Measurements from ENCODE around the gene BTRC. TPM values are rescaled to one million over a fixed set of nuclear protein-coding genes. Genes with fewer than 3 reads are reported as not detected.

Gene BTRC
- polyA plus RNA-seq, 2 of the 4 experiments (the other 2 are of a cell fraction), result 8.0 to 23.1 TPM

DNA sequence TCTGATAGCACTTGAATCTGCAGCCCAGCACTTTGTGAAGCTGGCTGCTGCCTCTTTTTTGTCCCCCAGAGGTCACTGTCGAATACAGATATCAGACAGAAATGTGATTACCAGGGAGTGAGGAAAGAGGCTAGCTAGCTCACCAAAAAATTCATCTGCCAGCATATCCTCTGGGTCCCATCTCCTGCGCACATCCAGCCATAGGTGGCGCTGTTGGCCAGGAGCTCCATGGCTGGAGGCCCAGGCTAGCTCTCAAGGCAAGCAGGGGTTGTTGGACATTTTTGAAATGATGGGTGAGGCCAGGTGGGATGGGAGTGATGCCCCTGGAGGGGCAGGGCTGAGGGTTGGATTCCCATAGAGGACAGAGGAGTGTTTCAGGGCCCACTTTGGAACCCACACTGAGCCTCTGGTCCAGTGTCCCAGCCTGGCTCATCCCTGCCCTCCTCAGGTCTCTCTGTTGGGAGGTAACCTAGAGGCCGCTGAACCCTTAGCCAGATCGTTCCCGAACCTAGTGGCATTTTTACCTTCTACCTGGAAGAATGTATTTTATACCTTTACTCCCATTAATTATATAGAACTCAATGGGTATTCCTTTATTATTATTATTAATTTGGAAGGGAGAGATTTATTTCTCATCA is 248.9 kb downstream of the BTRC start:
- H3K4me2 ChIP-seq, result no peak overlapping the region
- TF ChIP-seq RAD21 (conservative IDR thresholded peaks at IDR 0.05 in 1 of 2, IDR thresholded peaks at IDR 0.05 in 1 of 2) (peak; percentile 72 to 76), NR3C1 (IDR thresholded peaks at IDR 0.05) (no peak), SMC3 (IDR thresholded peaks at IDR 0.05) (peak; percentile 46; the same call in 2 of the 3 replicates)
- TF ChIP-seq, protein P1, sequence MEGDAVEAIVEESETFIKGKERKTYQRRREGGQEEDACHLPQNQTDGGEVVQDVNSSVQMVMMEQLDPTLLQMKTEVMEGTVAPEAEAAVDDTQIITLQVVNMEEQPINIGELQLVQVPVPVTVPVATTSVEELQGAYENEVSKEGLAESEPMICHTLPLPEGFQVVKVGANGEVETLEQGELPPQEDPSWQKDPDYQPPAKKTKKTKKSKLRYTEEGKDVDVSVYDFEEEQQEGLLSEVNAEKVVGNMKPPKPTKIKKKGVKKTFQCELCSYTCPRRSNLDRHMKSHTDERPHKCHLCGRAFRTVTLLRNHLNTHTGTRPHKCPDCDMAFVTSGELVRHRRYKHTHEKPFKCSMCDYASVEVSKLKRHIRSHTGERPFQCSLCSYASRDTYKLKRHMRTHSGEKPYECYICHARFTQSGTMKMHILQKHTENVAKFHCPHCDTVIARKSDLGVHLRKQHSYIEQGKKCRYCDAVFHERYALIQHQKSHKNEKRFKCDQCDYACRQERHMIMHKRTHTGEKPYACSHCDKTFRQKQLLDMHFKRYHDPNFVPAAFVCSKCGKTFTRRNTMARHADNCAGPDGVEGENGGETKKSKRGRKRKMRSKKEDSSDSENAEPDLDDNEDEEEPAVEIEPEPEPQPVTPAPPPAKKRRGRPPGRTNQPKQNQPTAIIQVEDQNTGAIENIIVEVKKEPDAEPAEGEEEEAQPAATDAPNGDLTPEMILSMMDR (IDR thresholded peaks at IDR 0.05), result peak; percentile 78
- no peaks in the 10 kb centered on the region for H3K4me1 ChIP-seq
- H3K4me3 ChIP-seq, result no peak overlapping the region
- H3K9me3 ChIP-seq, result no peaks in the 10 kb centered on the region
- ATAC-seq (peak; percentile 88 to 98), FAIRE-seq (peak; percentile 39), DNase-seq (ENCODE audit: low read depth in 1 of 2, low spot score in 1 of 2) (peak; percentile 79 to 86)
- 40% methylated on average over 6 of the region's 6 CpGs for WGBS (ENCODE audit: missing lambda C conversion rate)
- ChIA-PET CTCF (interaction anchor here (0.5 to 8.8 kb wide), 27 partner anchors 9 to 466 kb away, joined by 3 to 106 read pairs (median 4); partner anchors contain the start of genes DPCD, KCNIP2, NPM3 and POLL), POLR2A (interaction anchor here (1.2 kb wide), 1 partner anchor 8 kb away, joined by 3 read pairs; no protein-coding TSS in a partner anchor)
- H3K27ac ChIP-seq, result no peak overlapping the region

Small RNA genes within 50 kb of the gene (small RNA-seq; reads per million reads assigned to genes)
- gene MIR3158-1, result 1.6 to 37.6 (median 15.0) reads per million in 6 experiments
- gene RNU2-43P, result 0 to 0.97 (median 0.12) reads per million in 6 experiments
- gene RNU2-59P, result 1.4 to 2,642 (median 170) reads per million in 6 experiments

Other genes starting within 250 kb of the BTRC start
- gene TLX1, start 222.9 kb upstream of the BTRC start, polyA plus RNA-seq (2011; rRNA removed), result 0.06 and 0.09 TPM in 2 replicates
- gene TLX1, start 222.9 kb upstream of the BTRC start, polyA plus RNA-seq (2017; fragmentation: RNase III; extraction: RNeasy Plus Mini Kit Qiagen cat#74134 plus additional on column Dnase treatment), result not detected in 3 replicates
- not detected in 2 replicates for gene LBX1, start 124.7 kb upstream of the BTRC start, polyA plus RNA-seq (2011; rRNA removed)
- gene LBX1, start 124.7 kb upstream of the BTRC start, polyA plus RNA-seq (2017; fragmentation: RNase III; extraction: RNeasy Plus Mini Kit Qiagen cat#74134 plus additional on column Dnase treatment), result not detected in 3 replicates
- gene POLL, start 234.1 kb downstream of the BTRC start, polyA plus RNA-seq (2011; rRNA removed), result 16.7 and 18.1 TPM in 2 replicates
- 13.0 to 13.3 TPM (median 13.3 TPM) in 3 replicates for gene POLL, start 234.1 kb downstream of the BTRC start, polyA plus RNA-seq (2017; fragmentation: RNase III; extraction: RNeasy Plus Mini Kit Qiagen cat#74134 plus additional on column Dnase treatment)
- gene DPCD, start 234.2 kb downstream of the BTRC start, polyA plus RNA-seq (2011; rRNA removed), result 39.7 and 40.8 TPM in 2 replicates
- gene DPCD, start 234.2 kb downstream of the BTRC start, polyA plus RNA-seq (2017; fragmentation: RNase III; extraction: RNeasy Plus Mini Kit Qiagen cat#74134 plus additional on column Dnase treatment), result 37.4 to 39.4 TPM (median 37.7 TPM) in 3 replicates

Measured in A549 (cell line).